IMR-90 (cell line): ENCODE data around the gene STAMBPL1.

Source experiments
- CEBPB ChIP-seq: IDR thresholded peaks from 2 replicates; pipeline ENCODE4 v1.6.1; 2012; ENCODE audit warnings: low read depth, low read length, improper control_type of control experiment
- CTCF ChIP-seq: conservative IDR thresholded peaks from 2 replicates; pipeline ENCODE4 v1.5.1; 2012; ENCODE audit warnings: mild to moderate bottlenecking, low read depth, low read length, improper control_type of control experiment
- ELK1 ChIP-seq: fragments of 150-350 bp; IDR thresholded peaks from 2 replicates; pipeline ENCODE4 v1.6.1; 2016; ENCODE audit warnings: low read depth, mild to moderate bottlenecking, low read length, moderate library complexity, borderline replicate concordance
- MAZ ChIP-seq: IDR thresholded peaks from 2 replicates; pipeline ENCODE4 v1.6.1; 2012; ENCODE audit warnings: low read depth, mild to moderate bottlenecking, low read length, improper control_type of control experiment, moderate library complexity, borderline replicate concordance
- NFE2L2 ChIP-seq: fragments of 150-350 bp; IDR thresholded peaks from 2 replicates; pipeline ENCODE4 v1.6.1; 2016; ENCODE audit warnings: low read depth, mild to moderate bottlenecking, low read length
- POLR2A ChIP-seq: IDR thresholded peaks from 2 replicates; pipeline ENCODE4 v1.6.1; 2012; ENCODE audit warnings: mild to moderate bottlenecking, low read depth, low read length
- RCOR1 ChIP-seq: IDR thresholded peaks from 2 replicates; pipeline ENCODE4 v1.6.1; 2012; ENCODE audit warnings: mild to moderate bottlenecking, low read length, improper control_type of control experiment; ENCODE audit not compliant: insufficient replicate concordance
- RFX5 ChIP-seq: IDR thresholded peaks from 2 replicates; pipeline ENCODE4 v1.8.0; 2012; ENCODE audit warnings: low read depth, mild to moderate bottlenecking, low read length, moderate library complexity
- USF2 ChIP-seq: fragments of 150-350 bp; IDR thresholded peaks from 2 replicates; pipeline ENCODE4 v1.6.1; 2017; ENCODE audit warnings: mild to moderate bottlenecking, antibody characterized with exemption, low read length, low read depth

DNA sequence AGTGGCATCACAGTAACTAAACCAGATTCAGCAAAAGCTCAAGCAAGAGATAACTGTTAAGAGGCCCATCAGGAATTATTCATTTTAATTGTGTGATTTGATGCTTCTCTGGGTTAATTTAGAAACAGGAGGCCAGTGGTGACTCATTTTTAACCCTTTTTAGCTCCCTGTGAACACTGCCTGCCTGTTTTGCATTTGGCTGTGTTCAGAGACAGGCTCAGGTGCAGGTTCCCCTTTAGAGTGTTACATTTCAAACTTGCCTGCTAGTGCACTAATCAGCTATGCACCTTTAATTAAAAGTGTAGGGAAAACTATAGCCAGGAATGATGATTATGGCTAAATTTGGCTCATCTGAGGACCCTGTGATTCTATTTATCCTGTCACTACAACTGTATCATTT is 6.5 kb downstream of the STAMBPL1 start:
- TF ChIP-seq CEBPB: no peak
- no peak for TF ChIP-seq POLR2A
- TF ChIP-seq MAZ: no peak
- no peak for TF ChIP-seq CTCF
- no peak for TF ChIP-seq RFX5
- no peak for TF ChIP-seq ELK1
- no peak for TF ChIP-seq USF2
- no peak for TF ChIP-seq NFE2L2
- TF ChIP-seq RCOR1: no peak
